Measurements from ENCODE around the gene C10orf90. TPM values are rescaled to one million over a fixed set of nuclear protein-coding genes. Genes with fewer than 3 reads are reported as not detected.

Gene C10orf90
- total RNA-seq, 1 donor from 2014 or later = not detected

DNA sequence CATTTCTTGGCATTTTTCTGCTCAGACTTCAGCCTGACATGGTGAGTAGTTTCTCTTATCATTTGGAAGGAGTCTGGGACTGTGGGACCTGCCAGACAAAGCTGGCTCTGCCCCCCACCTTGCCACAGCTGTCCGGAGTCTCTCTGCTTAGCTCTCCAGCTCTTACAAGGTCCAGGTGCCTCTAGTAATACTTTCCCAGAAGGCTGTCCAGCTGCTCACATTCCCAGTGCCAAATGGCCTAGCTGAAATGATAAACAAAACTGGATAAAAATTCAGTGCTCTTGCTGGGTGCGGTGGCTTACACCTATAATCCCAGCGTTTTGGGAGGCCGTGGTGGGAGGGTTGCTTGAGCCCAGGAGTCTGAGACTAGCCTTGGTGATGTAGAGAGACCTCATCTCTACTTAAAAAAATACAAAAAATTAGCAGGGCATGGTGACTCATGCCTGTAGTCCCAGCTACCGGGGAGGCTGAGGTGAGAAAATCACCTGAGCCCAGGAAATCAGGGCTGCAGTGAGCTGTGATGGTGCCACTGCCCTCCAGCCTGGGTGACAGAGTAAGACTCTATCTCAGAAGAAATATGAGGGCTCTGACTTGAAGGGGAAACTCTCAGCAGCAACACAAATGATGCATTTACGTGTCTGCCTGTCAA lies 86.8 kb downstream of the C10orf90 start:
- no peak overlapping the region for H3K27ac ChIP-seq
- no peaks in the 10 kb centered on the region for H3K9me3 ChIP-seq
- no peak overlapping the region for H3K4me3 ChIP-seq
- no peaks in the 10 kb centered on the region for H3K4me1 ChIP-seq
- intact Hi-C loops (cut with DNase I) = no loop called here
- H3K27me3 ChIP-seq = no peaks in the 10 kb centered on the region
- TF ChIP-seq, protein P1, sequence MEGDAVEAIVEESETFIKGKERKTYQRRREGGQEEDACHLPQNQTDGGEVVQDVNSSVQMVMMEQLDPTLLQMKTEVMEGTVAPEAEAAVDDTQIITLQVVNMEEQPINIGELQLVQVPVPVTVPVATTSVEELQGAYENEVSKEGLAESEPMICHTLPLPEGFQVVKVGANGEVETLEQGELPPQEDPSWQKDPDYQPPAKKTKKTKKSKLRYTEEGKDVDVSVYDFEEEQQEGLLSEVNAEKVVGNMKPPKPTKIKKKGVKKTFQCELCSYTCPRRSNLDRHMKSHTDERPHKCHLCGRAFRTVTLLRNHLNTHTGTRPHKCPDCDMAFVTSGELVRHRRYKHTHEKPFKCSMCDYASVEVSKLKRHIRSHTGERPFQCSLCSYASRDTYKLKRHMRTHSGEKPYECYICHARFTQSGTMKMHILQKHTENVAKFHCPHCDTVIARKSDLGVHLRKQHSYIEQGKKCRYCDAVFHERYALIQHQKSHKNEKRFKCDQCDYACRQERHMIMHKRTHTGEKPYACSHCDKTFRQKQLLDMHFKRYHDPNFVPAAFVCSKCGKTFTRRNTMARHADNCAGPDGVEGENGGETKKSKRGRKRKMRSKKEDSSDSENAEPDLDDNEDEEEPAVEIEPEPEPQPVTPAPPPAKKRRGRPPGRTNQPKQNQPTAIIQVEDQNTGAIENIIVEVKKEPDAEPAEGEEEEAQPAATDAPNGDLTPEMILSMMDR (IDR thresholded peaks at IDR 0.05) = no peak
- ATAC-seq = no peak
- no peaks in the 10 kb centered on the region for H3K36me3 ChIP-seq
- DNase-seq = no peak

DNA sequence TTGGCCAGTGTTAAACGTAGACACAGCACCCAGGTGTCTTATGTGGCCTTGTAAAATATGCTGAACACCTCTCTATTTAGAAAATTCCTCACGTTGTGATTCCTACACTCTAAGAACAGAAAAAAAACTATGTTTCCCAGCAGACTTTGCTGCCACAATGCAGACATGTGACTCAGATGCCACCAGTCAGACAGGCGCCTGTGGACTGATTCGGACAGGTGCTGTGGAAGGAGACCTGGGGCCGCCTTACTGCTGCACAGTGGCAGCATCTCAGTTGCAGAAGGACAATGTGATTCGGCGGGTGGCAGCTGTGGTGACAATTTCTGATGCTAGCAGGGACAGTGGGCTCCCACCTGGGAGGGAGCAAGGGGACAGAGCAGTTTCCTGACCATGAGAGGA lies 88.8 kb downstream of the C10orf90 start:
- Histone ChIP-seq H3K27me3 (no peaks in the 10 kb centered on the region), H3K4me1 (no peaks in the 10 kb centered on the region), H3K9me3 (no peaks in the 10 kb centered on the region), H3K36me3 (no peaks in the 10 kb centered on the region), H3K27ac (no peak overlapping the region), H3K4me3 (no peak overlapping the region)
- intact Hi-C loops (cut with DNase I) = no loop called here
- TF ChIP-seq, protein P1 (IDR thresholded peaks at IDR 0.05) = no peak
- DNase-seq (no peak), ATAC-seq (no peak)

DNA sequence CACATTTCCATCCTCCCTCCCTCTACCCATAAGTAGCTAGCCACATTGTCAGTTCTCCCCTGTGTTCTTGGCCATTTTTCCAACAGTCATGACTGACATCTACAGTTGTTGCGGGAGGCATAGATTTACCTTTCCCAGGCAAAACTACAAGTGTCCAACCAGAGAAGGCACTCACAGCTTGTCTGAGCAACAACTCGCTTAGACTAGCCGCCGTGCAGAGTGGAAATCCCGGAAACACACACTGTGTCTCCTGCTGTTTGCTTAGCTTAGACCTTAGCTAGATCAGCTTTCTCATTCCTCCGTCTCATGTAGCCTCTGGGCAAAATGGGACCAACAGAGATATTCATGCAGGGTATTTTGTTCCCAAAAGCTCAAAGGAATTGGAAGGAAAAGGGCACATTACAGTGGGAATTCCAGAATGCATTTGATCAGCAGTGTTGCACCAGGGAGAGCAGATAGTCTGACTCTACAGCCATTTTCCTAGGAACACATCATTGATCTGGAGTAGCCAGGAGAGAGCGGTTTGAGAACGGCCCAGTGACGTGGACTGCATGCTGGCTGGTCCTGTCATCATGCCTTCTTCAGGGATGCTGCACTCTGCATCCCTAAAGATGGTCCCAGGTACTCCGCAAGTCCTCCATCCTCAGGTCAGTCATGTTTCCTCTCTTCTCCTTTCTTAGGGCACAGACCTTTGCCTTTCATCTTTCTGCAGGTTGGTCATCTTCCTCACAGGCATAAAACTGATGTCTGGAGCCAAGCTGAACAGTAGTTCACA lies 89.4 kb downstream of the C10orf90 start:
- intact Hi-C loops (cut with DNase I) = no loop called here
- Histone ChIP-seq H3K9me3 (no peaks in the 10 kb centered on the region), H3K4me3 (no peak overlapping the region), H3K36me3 (no peaks in the 10 kb centered on the region), H3K27me3 (no peaks in the 10 kb centered on the region), H3K4me1 (no peaks in the 10 kb centered on the region), H3K27ac (no peak overlapping the region)
- DNase-seq (no peak), ATAC-seq (no peak)
- TF ChIP-seq, protein P1 (IDR thresholded peaks at IDR 0.05) = no peak

DNA sequence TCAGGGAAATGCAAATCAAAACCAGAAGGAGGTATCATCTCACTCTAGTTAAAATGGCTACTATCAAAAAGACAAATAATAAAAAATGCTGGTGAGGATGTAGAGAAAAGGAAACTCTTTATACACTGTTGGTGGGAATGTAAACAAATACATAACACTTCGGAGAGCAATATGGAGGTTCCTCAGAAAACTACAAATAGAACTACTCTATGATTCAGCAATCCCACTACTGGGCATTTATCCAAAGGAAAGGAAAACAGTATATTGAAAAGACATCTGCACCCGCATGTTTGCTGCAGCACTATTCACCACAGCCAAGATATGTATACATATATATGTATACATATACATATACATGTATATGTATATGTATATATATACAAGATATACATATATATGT lies 94.2 kb downstream of the C10orf90 start:
- Histone ChIP-seq H3K4me3 (no peak overlapping the region), H3K27me3 (no peaks in the 10 kb centered on the region), H3K36me3 (no peaks in the 10 kb centered on the region), H3K27ac (no peak overlapping the region), H3K4me1 (no peaks in the 10 kb centered on the region), H3K9me3 (no peaks in the 10 kb centered on the region)
- intact Hi-C loops (cut with DNase I) = no loop called here
- no peak for DNase-seq
- no peak for ATAC-seq
- TF ChIP-seq, protein P1 (IDR thresholded peaks at IDR 0.05) = no peak

DNA sequence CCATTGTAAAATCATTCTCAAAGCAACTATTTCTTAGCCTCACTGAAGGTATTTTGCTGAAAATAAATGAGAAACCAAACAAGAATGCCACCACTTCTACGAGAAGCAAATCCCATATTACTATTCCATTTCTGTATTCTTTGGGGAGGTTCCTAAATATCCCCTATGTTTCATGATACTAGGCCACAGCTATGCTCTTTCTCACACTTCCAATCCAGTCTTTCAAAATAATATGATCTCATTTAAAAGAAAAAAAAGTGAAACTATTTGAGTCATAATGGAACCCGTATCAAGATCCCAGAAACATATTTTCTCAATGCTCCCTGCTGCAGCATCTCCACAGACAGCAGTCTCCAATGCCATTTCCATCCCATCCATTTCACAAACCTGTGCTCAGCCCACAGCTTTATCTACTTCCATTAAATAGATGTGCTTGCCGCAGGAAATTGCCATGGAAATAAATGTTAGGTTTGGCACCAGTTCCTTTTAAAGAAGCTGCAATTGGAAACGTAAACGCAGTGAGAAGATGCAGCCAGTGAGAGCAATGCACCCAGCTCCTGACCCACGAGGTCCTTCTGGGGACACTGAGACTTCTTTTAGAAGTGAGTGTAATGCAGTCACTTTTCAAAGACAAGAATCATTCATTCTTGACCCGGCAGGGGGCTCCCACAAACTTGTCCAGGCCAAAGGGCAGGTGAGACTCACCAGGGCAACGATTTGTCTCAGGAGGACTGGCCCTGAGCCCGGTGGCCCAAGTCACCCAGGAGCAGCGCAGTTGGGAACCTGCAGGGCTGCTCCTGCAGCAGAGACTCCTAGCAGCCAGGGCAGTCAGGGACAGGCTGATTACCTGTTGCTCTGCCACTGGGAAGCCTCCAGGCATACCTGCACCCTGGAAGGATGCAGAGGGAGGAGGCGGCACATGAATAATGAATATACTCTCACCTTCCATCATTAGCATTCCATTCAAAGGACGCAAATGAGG lies 99.6 kb downstream of the C10orf90 start:
- DNase-seq = no peak
- intact Hi-C loops (cut with DNase I) = no loop called here
- TF ChIP-seq, protein P1 (IDR thresholded peaks at IDR 0.05) = no peak
- no peak for ATAC-seq
- Histone ChIP-seq H3K4me1 (no peaks in the 10 kb centered on the region), H3K9me3 (no peaks in the 10 kb centered on the region), H3K36me3 (no peaks in the 10 kb centered on the region), H3K4me3 (no peak overlapping the region), H3K27me3 (no peaks in the 10 kb centered on the region), H3K27ac (no peak overlapping the region)
